ENCODE results near the gene FAM53C.
"Not testable (repeated sequence)": the region's sequence is repeated elsewhere in the genome, so short reads cannot be mapped to it uniquely, and the experiment has no call there.

FAM53C gene

GRCh38 chr5:138385660-138386059 is 47.6 kb downstream of the FAM53C start:
- H3K4me3 ChIP-seq, result no peak overlapping the region
- no peak for TF ChIP-seq Cebpa-rat (IDR thresholded peaks at IDR 0.05)
- H3K9me3 ChIP-seq, result no peaks in the 10 kb centered on the region
- H3K27me3 ChIP-seq, result no peaks in the 10 kb centered on the region
- no peak overlapping the region for H3K4me2 ChIP-seq
- no peak overlapping the region for H3K9ac ChIP-seq
- no peaks in the 10 kb centered on the region for H4K20me1 ChIP-seq
- no peaks in the 10 kb centered on the region for H3K4me1 ChIP-seq
- peaks cover 95% of the 10 kb centered on the region for H3K36me3 ChIP-seq
- no peak overlapping the region for H3K27ac ChIP-seq

- Histone ChIP-seq H3K9me3 (no peaks in the 10 kb centered on the region), H3K36me3 (peaks cover 95% of the 10 kb centered on the region), H3K4me3 (no peak overlapping the region), H3K27me3 (no peaks in the 10 kb centered on the region), H3K27ac (no peak overlapping the region), H4K20me1 (0 out of 2 replicates have a peak, but pooled peaks cover 2% of the 10 kb centered on the region), H3K9ac (no peak overlapping the region), H3K4me2 (no peak overlapping the region), H3K4me1 (no peaks in the 10 kb centered on the region)
- TF ChIP-seq Cebpa-rat (IDR thresholded peaks at IDR 0.05), result no peak
Observed at GRCh38 chr5:138386290-138386689, 48.2 kb downstream of the FAM53C start.

GRCh38 chr5:138389332-138389731 is 51.3 kb downstream of the FAM53C start:
- no peak for TF ChIP-seq Cebpa-rat (IDR thresholded peaks at IDR 0.05)
- no peak overlapping the region for H3K9ac ChIP-seq
- no peaks in the 10 kb centered on the region for H3K9me3 ChIP-seq
- H3K27me3 ChIP-seq, result no peaks in the 10 kb centered on the region
- H3K4me2 ChIP-seq, result no peak overlapping the region
- 0 out of 2 replicates have a peak, but pooled peaks cover 11% of the 10 kb centered on the region for H4K20me1 ChIP-seq
- H3K4me3 ChIP-seq, result no peak overlapping the region
- H3K36me3 ChIP-seq, result peaks cover 95% of the 10 kb centered on the region
- H3K4me1 ChIP-seq, result no peaks in the 10 kb centered on the region
- H3K27ac ChIP-seq, result no peak overlapping the region

- not testable (repeated sequence) for H3K9ac ChIP-seq, H3K9me3 ChIP-seq, H3K27ac ChIP-seq, H3K27me3 ChIP-seq, H3K4me2 ChIP-seq, H3K4me1 ChIP-seq, H3K4me3 ChIP-seq
- Histone ChIP-seq H3K36me3 (peaks cover 95% of the 10 kb centered on the region), H4K20me1 (0 out of 2 replicates have a peak, but pooled peaks cover 11% of the 10 kb centered on the region)
Observed at GRCh38 chr5:138389911-138390310, 51.8 kb downstream of the FAM53C start.

- no peak for TF ChIP-seq Cebpa-rat (IDR thresholded peaks at IDR 0.05)
- H3K4me3 ChIP-seq, result no peak overlapping the region
- no peak overlapping the region for H3K4me2 ChIP-seq
- no peaks in the 10 kb centered on the region for H3K9me3 ChIP-seq
- H4K20me1 ChIP-seq, result peaks cover 18% of the 10 kb centered on the region; the same call in 1 of the 2 replicates
- no peaks in the 10 kb centered on the region for H3K4me1 ChIP-seq
- H3K27ac ChIP-seq, result no peak overlapping the region
- H3K36me3 ChIP-seq, result peaks cover 95% of the 10 kb centered on the region
- no peak overlapping the region for H3K9ac ChIP-seq
- no peaks in the 10 kb centered on the region for H3K27me3 ChIP-seq
Observed at GRCh38 chr5:138391859-138392386, 53.9 kb downstream of the FAM53C start.
